Measurements from ENCODE around the gene CSRP3. TPM values are rescaled to one million over a fixed set of nuclear protein-coding genes. Genes with fewer than 3 reads are reported as not detected.

CSRP3 gene
- not detected for total RNA-seq

DNA sequence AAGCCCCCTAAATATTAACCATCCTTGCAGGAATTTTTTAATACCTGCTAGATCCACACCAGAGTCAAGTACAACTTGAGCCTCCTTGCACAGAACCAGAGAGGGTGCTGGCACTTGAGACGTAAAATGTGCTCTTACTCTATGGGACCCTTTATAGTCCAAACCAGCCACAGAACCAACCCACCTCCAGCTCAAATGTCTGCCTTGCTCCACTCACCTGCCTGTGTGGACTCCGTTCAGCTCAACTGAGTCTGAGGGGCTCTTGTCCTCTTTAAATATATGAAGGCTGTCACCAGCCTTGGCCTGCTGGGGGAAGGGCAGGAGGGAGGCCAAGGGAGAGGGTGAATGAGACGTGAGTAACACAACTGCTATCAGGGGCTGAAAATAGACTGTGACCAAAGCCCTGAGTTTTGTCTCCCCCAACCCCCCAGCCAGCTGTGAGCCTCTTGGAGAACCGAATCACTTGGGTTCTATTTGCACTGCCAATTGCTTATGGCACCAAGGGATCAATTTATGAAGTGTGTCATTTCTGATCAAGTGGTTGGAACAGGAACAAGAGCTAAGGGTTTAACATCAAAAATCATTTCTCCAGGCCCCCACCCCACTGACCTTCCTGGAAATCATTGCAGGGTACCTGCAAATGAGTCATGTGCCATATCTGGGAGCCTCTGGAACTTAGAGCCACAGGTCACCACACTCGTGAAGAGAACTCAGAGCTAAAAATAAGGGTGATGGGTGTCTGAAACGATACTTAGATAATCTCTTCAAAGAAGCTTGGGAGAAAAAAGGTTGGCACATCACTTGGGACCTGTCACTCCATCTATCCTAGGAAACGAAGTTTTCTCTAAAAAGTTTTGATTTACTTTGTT lies at the start of gene CSRP3:
TSS of gene CSRP3 (minus strand) at position 247 of the 869 bp plus-strand sequence. CDS start 9,535 bp downstream, outside the sequence.
- no peak within 1 kb of the TSS for H3K27ac ChIP-seq

GRCh38 chr11:19251577-19251976 lies 49.8 kb upstream of the CSRP3 start:
- no peak for DNase-seq
- H3K27me3 ChIP-seq = no peaks in the 10 kb centered on the region

More for the DNA sequence above, at the start of gene CSRP3:
- intact Hi-C loops (cut with DNase I; ENCODE audit: low total_unique reads) = no loop called here
- Histone ChIP-seq H3K4me1 (no peaks in the 10 kb centered on the region), H3K27me3 (no peaks in the 10 kb centered on the region), H3K36me3 (no peaks in the 10 kb centered on the region), H3K9me3 (no peaks in the 10 kb centered on the region), H3K4me3 (no peak within 1 kb of the TSS)
- DNase-seq = no peak
- TF ChIP-seq CTCF (IDR thresholded peaks at IDR 0.05) = no peak
- TF ChIP-seq POLR2A (IDR thresholded peaks at IDR 0.05) = no peak

GRCh38 chr11:19246816-19247215 lies 45.0 kb upstream of the CSRP3 start:
- intact Hi-C loops (cut with DNase I; ENCODE audit: low total_unique reads) = no loop called here
- Histone ChIP-seq H3K36me3 (no peaks in the 10 kb centered on the region), H3K9me3 (no peaks in the 10 kb centered on the region), H3K27me3 (peaks cover 10 to 14% of the 10 kb centered on the region in 2 donors), H3K4me1 (peaks cover 0 to 4% of the 10 kb centered on the region in 2 donors), H3K4me3 (no peak overlapping the region), H3K27ac (no peak overlapping the region)
- DNase-seq = no peak
- no peak for TF ChIP-seq POLR2A (IDR thresholded peaks at IDR 0.05)
- no peak for TF ChIP-seq CTCF (IDR thresholded peaks at IDR 0.05)

More at GRCh38 chr11:19251577-19251976, 49.8 kb upstream of the CSRP3 start:
- no peaks in the 10 kb centered on the region for H3K9me3 ChIP-seq
- H3K36me3 ChIP-seq = no peaks in the 10 kb centered on the region
- TF ChIP-seq CTCF (IDR thresholded peaks at IDR 0.05) (no peak), POLR2A (IDR thresholded peaks at IDR 0.05) (no peak)
- no peak overlapping the region for H3K4me3 ChIP-seq
- intact Hi-C loops (cut with DNase I; ENCODE audit: low total_unique reads) = no loop called here
- H3K27ac ChIP-seq = no peak overlapping the region
- H3K4me1 ChIP-seq = no peaks in the 10 kb centered on the region

DNA sequence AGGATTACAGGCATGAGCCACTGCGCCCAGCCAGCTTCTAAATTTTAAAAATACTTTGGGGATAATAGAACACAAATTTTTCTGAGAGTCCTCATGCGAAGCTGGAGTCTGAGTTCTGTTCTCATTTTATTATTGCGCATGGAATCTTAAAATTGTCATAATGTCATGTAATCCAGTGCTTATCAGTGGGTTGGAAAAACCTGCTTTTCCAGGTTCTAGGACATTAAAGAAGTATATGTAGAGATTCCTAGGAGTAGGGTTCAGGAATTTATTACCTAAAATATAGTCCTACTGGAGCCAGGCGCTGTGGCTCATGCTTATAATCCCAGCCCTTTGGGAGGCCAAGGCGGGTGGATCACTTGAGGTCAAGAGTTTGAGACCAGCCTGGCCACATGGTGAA lies 43.6 kb upstream of the CSRP3 start:
- Histone ChIP-seq H3K4me1 (peaks cover 0 to 17% of the 10 kb centered on the region in 2 donors), H3K27ac (no peak overlapping the region), H3K4me3 (no peak overlapping the region), H3K9me3 (no peaks in the 10 kb centered on the region), H3K27me3 (peaks cover 18 to 19% of the 10 kb centered on the region in 2 donors), H3K36me3 (no peaks in the 10 kb centered on the region)
- DNase-seq = no peak
- intact Hi-C loops (cut with DNase I; ENCODE audit: low total_unique reads) = no loop called here
- TF ChIP-seq POLR2A (IDR thresholded peaks at IDR 0.05) (no peak), CTCF (IDR thresholded peaks at IDR 0.05) (no peak)

- Histone ChIP-seq H3K27ac (no peak overlapping the region), H3K4me3 (no peak overlapping the region), H3K9me3 (no peaks in the 10 kb centered on the region), H3K27me3 (peaks cover 18 to 19% of the 10 kb centered on the region in 2 donors), H3K36me3 (no peaks in the 10 kb centered on the region), H3K4me1 (peaks cover 0 to 17% of the 10 kb centered on the region in 2 donors)
- intact Hi-C loops (cut with DNase I; ENCODE audit: low total_unique reads) = no loop called here
- no peak for TF ChIP-seq CTCF (IDR thresholded peaks at IDR 0.05)
- no peak for TF ChIP-seq POLR2A (IDR thresholded peaks at IDR 0.05)
- no peak for DNase-seq
Measured at GRCh38 chr11:19244621-19245020, 42.8 kb upstream of the CSRP3 start.
